Breast epithelium (tissue), 3 donors: ENCODE data around the gene TECTA.

Experiments used
- CTCF ChIP-seq, 3 donors: fragments of 450-650 bp; IDR thresholded peaks; one replicate each; pipeline ENCODE4 v1.5.1; 2016 to 2017; ENCODE audit warnings: antibody characterized with exemption in 3 of 3, mild to moderate bottlenecking in 3 of 3, moderate library complexity in 3 of 3
- POLR2AphosphoS5 ChIP-seq, 3 donors: sonication (generic); formaldehyde crosslinking; IDR thresholded peaks; one replicate each; pipeline ENCODE4 v1.6.1; 2017; ENCODE audit warnings: antibody characterized with exemption in 3 of 3

GRCh38 chr11:121100943-121101342, at the start of gene TECTA:
- TF ChIP-seq POLR2AphosphoS5 (IDR thresholded peaks at IDR 0.05): no peak
- no peak for TF ChIP-seq CTCF (IDR thresholded peaks at IDR 0.05)
